ENCODE measurements around the gene ATG2B.
"Not testable (repeated sequence)": the region's sequence is repeated elsewhere in the genome, so short reads cannot be mapped to it uniquely, and the experiment has no call there.

The ATG2B gene

GRCh38 chr14:96246539-96246847 lies 116.6 kb downstream of the ATG2B start:
- Histone ChIP-seq H3K4me3 (ENCODE audit: low read depth in 1 of 2, low read length in 1 of 2) (no peak overlapping the region), H3K27me3 (no peaks in the 10 kb centered on the region), H3K27ac (no peak overlapping the region), H3K9me3 (no peaks in the 10 kb centered on the region), H3K4me1 (ENCODE audit: control insufficient read depth in 1 of 2, insufficient read depth in 1 of 2, low read depth in 1 of 2, low read length in 1 of 2) (peaks cover 0 to 8% of the 10 kb centered on the region in 2 experiments), H3K36me3 (no peaks in the 10 kb centered on the region)
- no peak for TF ChIP-seq CTCF (IDR thresholded peaks at IDR 0.05)

- Histone ChIP-seq H3K27ac (no peak overlapping the region), H3K4me1 (ENCODE audit: control insufficient read depth in 1 of 2, insufficient read depth in 1 of 2, low read depth in 1 of 2, low read length in 1 of 2) (peaks cover 0 to 8% of the 10 kb centered on the region in 2 experiments), H3K36me3 (no peaks in the 10 kb centered on the region), H3K9me3 (no peaks in the 10 kb centered on the region), H3K27me3 (no peaks in the 10 kb centered on the region), H3K4me3 (ENCODE audit: low read depth in 1 of 2, low read length in 1 of 2) (no peak overlapping the region)
- TF ChIP-seq CTCF (IDR thresholded peaks at IDR 0.05): no peak
These were observed 117.2 kb downstream of the ATG2B start for GRCh38 chr14:96245710-96246538.

GRCh38 chr14:96245074-96245473 lies 118.1 kb downstream of the ATG2B start:
- H3K36me3 ChIP-seq; H3K9me3 ChIP-seq; H3K27me3 ChIP-seq; H3K4me1 ChIP-seq (ENCODE audit: control insufficient read depth in 1 of 2, insufficient read depth in 1 of 2, low read depth in 1 of 2, low read length in 1 of 2); H3K4me3 ChIP-seq (ENCODE audit: low read depth in 1 of 2, low read length in 1 of 2); H3K27ac ChIP-seq: not testable (repeated sequence)

GRCh38 chr14:96243785-96244184 lies 119.4 kb downstream of the ATG2B start:
- Histone ChIP-seq H3K9me3 (no peaks in the 10 kb centered on the region), H3K4me1 (ENCODE audit: control insufficient read depth in 1 of 2, insufficient read depth in 1 of 2, low read depth in 1 of 2, low read length in 1 of 2) (peaks cover 0 to 2% of the 10 kb centered on the region in 2 experiments), H3K4me3 (ENCODE audit: low read depth in 1 of 2, low read length in 1 of 2) (no peak overlapping the region), H3K27me3 (peaks cover 6% of the 10 kb centered on the region), H3K36me3 (no peaks in the 10 kb centered on the region), H3K27ac (no peak overlapping the region)
- no peak for TF ChIP-seq CTCF (IDR thresholded peaks at IDR 0.05)

GRCh38 chr14:96242126-96242525 lies 121.0 kb downstream of the ATG2B start:
- H3K27me3 ChIP-seq: peaks cover 12% of the 10 kb centered on the region
- no peaks in the 10 kb centered on the region for H3K4me1 ChIP-seq (ENCODE audit: control insufficient read depth in 1 of 2, insufficient read depth in 1 of 2, low read depth in 1 of 2, low read length in 1 of 2)
- no peak overlapping the region for H3K4me3 ChIP-seq (ENCODE audit: low read depth in 1 of 2, low read length in 1 of 2)
- H3K9me3 ChIP-seq: no peaks in the 10 kb centered on the region
- no peak overlapping the region for H3K27ac ChIP-seq
- TF ChIP-seq CTCF (IDR thresholded peaks at IDR 0.05): no peak
- no peaks in the 10 kb centered on the region for H3K36me3 ChIP-seq

GRCh38 chr14:96240641-96241040 lies 122.5 kb downstream of the ATG2B start:
- no peaks in the 10 kb centered on the region for H3K36me3 ChIP-seq
- no peak overlapping the region for H3K4me3 ChIP-seq (ENCODE audit: low read depth in 1 of 2, low read length in 1 of 2)
- H3K27me3 ChIP-seq: peaks cover 12% of the 10 kb centered on the region
- no peaks in the 10 kb centered on the region for H3K9me3 ChIP-seq
- TF ChIP-seq CTCF (IDR thresholded peaks at IDR 0.05): no peak
- no peak overlapping the region for H3K27ac ChIP-seq
- H3K4me1 ChIP-seq (ENCODE audit: control insufficient read depth in 1 of 2, insufficient read depth in 1 of 2, low read depth in 1 of 2, low read length in 1 of 2): no peaks in the 10 kb centered on the region
